Testis (tissue), 2 donors: ENCODE data around the gene CDKN1C.

Source experiments
- CTCF ChIP-seq, 3 experiments: fragments of 450-650 bp in 2 of 3; fragments of 200-600 bp in 1 of 3; sonication (generic) in 1 of 3; IDR thresholded peaks; one replicate each; pipeline ENCODE4 v1.5.1; 2016 to 2019; ENCODE audit warnings: antibody characterized with exemption in 3 of 3, mild to moderate bottlenecking in 2 of 3, moderate library complexity in 1 of 3
- POLR2A ChIP-seq: fragments of 450-650 bp; IDR thresholded peaks from one replicate; pipeline ENCODE4 v1.6.1; 2017; ENCODE audit warnings: antibody characterized with exemption, mild to moderate bottlenecking, moderate library complexity

GRCh38 chr11:2919188-2919587, 33.6 kb upstream of the CDKN1C start:
- TF ChIP-seq CTCF (IDR thresholded peaks at IDR 0.05), result no peak
- TF ChIP-seq POLR2A, result no peak
